DND-41 (cell line): ENCODE results near the gene CFL1.

Experiments used
- ATAC-seq: fragments of 200-7000 bp; cut with Tn5 transposase; 3 replicates; pipeline ENCODE4 v1.9.1; 2021; ENCODE audit warnings: low read depth; ENCODE audit not compliant: insufficient read depth
- DNase-seq: peaks from one replicate; pipeline ENCODE4 v3.0.0-alpha.2; 2020
- H2AFZ ChIP-seq: 2 replicates; pipeline ENCODE4 v1.6.0; 2012; ENCODE audit warnings: low read depth, low read length
- H3K27ac ChIP-seq: 2 replicates; pipeline ENCODE4 v1.5.1; 2012; ENCODE audit warnings: low read length, inconsistent platforms
- H3K27me3 ChIP-seq: fragments of 200-600 bp; sonication (generic); 2 replicates; pipeline ENCODE4 v1.6.0; 2012; ENCODE audit warnings: low read length, mild to moderate bottlenecking, inconsistent platforms; ENCODE audit not compliant: insufficient read depth, poor library complexity
- H3K36me3 ChIP-seq: 2 replicates; pipeline ENCODE4 v1.5.1; 2012; ENCODE audit warnings: low read length, inconsistent platforms; ENCODE audit not compliant: insufficient read depth
- H3K4me1 ChIP-seq: 2 replicates; pipeline ENCODE4 v1.5.1; 2012; ENCODE audit warnings: mild to moderate bottlenecking, low read length; ENCODE audit not compliant: insufficient read depth
- H3K4me2 ChIP-seq: 2 replicates; pipeline ENCODE4 v1.6.0; 2012; ENCODE audit warnings: mild to moderate bottlenecking, moderate library complexity, low read length, inconsistent platforms; ENCODE audit not compliant: insufficient read depth
- H3K4me3 ChIP-seq, 2 experiments: fragments of 200-600 bp in 1 of 2; shearing (Covaris generic) in 1 of 2; 2 replicates each; pipeline ENCODE4 v1.5.1; 2012 to 2016; ENCODE audit warnings: inconsistent platforms in 2 of 2, low read length in 2 of 2, mild to moderate bottlenecking in 2 of 2, low read depth in 1 of 2, moderate library complexity in 1 of 2
- H3K79me2 ChIP-seq: 2 replicates; pipeline ENCODE4 v1.6.0; 2012; ENCODE audit warnings: low read length, inconsistent platforms; ENCODE audit not compliant: insufficient read depth
- H3K9ac ChIP-seq: 2 replicates; pipeline ENCODE4 v1.6.0; 2012; ENCODE audit warnings: low read depth, mild to moderate bottlenecking, inconsistent platforms, low read length, moderate library complexity
- H3K9me3 ChIP-seq: 2 replicates; pipeline ENCODE4 v1.5.1; 2012; ENCODE audit warnings: low read length, moderate library complexity, mild to moderate bottlenecking, inconsistent platforms; ENCODE audit not compliant: insufficient read depth, severe bottlenecking
- H4K20me1 ChIP-seq: 2 replicates; pipeline ENCODE4 v1.6.0; 2012; ENCODE audit warnings: low read length; ENCODE audit not compliant: insufficient read depth
- EZH2 ChIP-seq: IDR thresholded peaks from 3 replicates; pipeline ENCODE4 v1.6.1; 2012; ENCODE audit warnings: borderline replicate concordance, low read depth, mild to moderate bottlenecking, moderate library complexity, low read length, inconsistent platforms; ENCODE audit not compliant: severe bottlenecking
- TF ChIP-seq, protein P1 (sequence below): IDR thresholded peaks from 2 replicates; pipeline ENCODE4 v1.5.1; 2012; ENCODE audit warnings: borderline replicate concordance, low read length, moderate library complexity, mild to moderate bottlenecking; ENCODE audit not compliant: poor library complexity, severe bottlenecking; ENCODE audit errors: extremely low read depth

Gene CFL1

GRCh38 chr11:65854852-65855837, 2.8 kb downstream of the CFL1 start:
- no peaks in the 10 kb centered on the region for H3K9me3 ChIP-seq
- H2AFZ ChIP-seq: no peak overlapping the region
- ATAC-seq (no peak), DNase-seq (peak; percentile 6)
- H4K20me1 ChIP-seq: peaks cover 69% of the 10 kb centered on the region
- TF ChIP-seq EZH2: no peak
- TF ChIP-seq, protein P1, sequence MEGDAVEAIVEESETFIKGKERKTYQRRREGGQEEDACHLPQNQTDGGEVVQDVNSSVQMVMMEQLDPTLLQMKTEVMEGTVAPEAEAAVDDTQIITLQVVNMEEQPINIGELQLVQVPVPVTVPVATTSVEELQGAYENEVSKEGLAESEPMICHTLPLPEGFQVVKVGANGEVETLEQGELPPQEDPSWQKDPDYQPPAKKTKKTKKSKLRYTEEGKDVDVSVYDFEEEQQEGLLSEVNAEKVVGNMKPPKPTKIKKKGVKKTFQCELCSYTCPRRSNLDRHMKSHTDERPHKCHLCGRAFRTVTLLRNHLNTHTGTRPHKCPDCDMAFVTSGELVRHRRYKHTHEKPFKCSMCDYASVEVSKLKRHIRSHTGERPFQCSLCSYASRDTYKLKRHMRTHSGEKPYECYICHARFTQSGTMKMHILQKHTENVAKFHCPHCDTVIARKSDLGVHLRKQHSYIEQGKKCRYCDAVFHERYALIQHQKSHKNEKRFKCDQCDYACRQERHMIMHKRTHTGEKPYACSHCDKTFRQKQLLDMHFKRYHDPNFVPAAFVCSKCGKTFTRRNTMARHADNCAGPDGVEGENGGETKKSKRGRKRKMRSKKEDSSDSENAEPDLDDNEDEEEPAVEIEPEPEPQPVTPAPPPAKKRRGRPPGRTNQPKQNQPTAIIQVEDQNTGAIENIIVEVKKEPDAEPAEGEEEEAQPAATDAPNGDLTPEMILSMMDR: no peak
- peak overlapping the region; percentile 72; the same call in 1 of the 2 replicates for H3K4me2 ChIP-seq
- H3K27me3 ChIP-seq: no peaks in the 10 kb centered on the region
- peaks cover 63% of the 10 kb centered on the region for H3K36me3 ChIP-seq
- H3K79me2 ChIP-seq: peaks cover 43% of the 10 kb centered on the region
- H3K4me1 ChIP-seq: peaks cover 33% of the 10 kb centered on the region
- H3K9ac ChIP-seq: no peak overlapping the region
- H3K4me3 ChIP-seq: no peak overlapping the region
- no peak overlapping the region for H3K27ac ChIP-seq

DNA sequence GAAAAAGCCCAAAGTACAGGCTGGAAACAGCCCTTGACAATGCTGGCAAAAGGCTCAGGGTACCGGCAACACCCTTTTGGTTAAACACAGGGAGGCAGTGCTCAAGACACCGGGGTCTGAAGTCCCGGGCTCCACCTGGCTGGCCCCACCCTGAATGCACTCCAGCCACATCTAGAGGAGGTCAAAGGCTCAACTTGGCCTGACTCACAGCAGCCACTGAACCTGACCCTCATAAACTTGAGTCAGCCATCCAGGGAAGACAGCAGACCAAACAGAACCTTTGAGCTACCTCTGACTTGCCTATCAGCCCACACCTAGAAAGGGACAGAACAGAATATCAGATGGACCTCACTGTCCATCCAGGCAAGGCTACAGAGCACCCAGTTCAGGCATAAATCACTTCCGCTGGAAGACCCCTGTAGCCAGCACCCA, 3.8 kb downstream of the CFL1 start:
- Histone ChIP-seq H3K4me1 (peaks cover 28% of the 10 kb centered on the region), H3K4me2 (no peak overlapping the region), H2AFZ (no peak overlapping the region), H3K4me3 (no peak overlapping the region), H3K27me3 (no peaks in the 10 kb centered on the region), H3K27ac (no peak overlapping the region), H4K20me1 (peaks cover 69% of the 10 kb centered on the region), H3K36me3 (peaks cover 63% of the 10 kb centered on the region), H3K9ac (no peak overlapping the region), H3K79me2 (peaks cover 41% of the 10 kb centered on the region), H3K9me3 (no peaks in the 10 kb centered on the region)
- ATAC-seq (no peak), DNase-seq (peak; percentile 6)
- TF ChIP-seq, protein P1: no peak
- TF ChIP-seq EZH2: no peak

- Histone ChIP-seq H3K27me3 (no peaks in the 10 kb centered on the region), H3K79me2 (peaks cover 41% of the 10 kb centered on the region), H3K4me2 (no peak overlapping the region), H3K9me3 (no peaks in the 10 kb centered on the region), H3K4me1 (peaks cover 20% of the 10 kb centered on the region), H3K36me3 (peaks cover 63% of the 10 kb centered on the region), H3K4me3 (no peak overlapping the region), H3K27ac (no peak overlapping the region), H2AFZ (no peak overlapping the region), H3K9ac (no peak overlapping the region), H4K20me1 (peaks cover 69% of the 10 kb centered on the region)
- ATAC-seq: no peak
- DNase-seq: peak; percentile 18
- TF ChIP-seq, protein P1: peak; percentile 30
- TF ChIP-seq EZH2: no peak
These were observed 4.6 kb downstream of the CFL1 start for GRCh38 chr11:65853246-65853979.
